Spleen (tissue), 7 donors: ENCODE results near the gene NELL2.

Experiments used
- POLR2AphosphoS5 ChIP-seq, 3 donors: sonication (generic); formaldehyde crosslinking; IDR thresholded peaks; one replicate each; pipeline ENCODE4 v1.5.1; 2017; ENCODE audit warnings: antibody characterized with exemption in 3 of 3
- TF ChIP-seq, protein P1 (sequence below), 11 experiments: fragments of 200-600 bp in 7 of 11; fragments of 450-650 bp in 4 of 11; sonication (generic) in 4 of 11; IDR thresholded peaks in 8 of 11; conservative IDR thresholded peaks in 3 of 11; 1 replicate in 7 of 11; 2 replicates in 4 of 11; pipeline versions ENCODE4 v1.4.0 to v1.8.0; 2016 to 2021; ENCODE audit warnings: antibody characterized with exemption in 11 of 11, inconsistent platforms in 4 of 11, mild to moderate bottlenecking in 1 of 11
- donor health status: DM: no; HTN: no; CAD: no; lungs with moderate emphysema.
- donor health status: DM: no; HTN: no; CAD: no.
- donor health status: DM: no; HTN: no; CAD: no.

DNA sequence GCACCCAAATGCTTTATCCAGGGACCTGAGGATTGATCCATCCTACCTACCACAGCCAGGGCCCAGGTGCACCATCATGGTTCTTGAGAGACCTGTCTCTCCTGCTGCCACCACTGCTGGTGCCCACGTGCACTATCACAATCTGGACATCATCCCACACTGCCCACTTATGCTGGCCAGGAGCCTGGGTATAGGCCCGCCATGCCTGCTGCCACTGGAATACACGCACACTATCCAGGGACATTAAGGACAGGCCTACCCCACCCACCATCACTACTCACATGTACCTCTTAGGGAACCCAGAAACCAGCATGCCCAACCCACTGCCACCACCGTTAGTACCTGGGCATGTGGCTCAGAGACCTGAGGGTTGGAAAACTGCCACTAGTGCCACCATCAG lies 207.7 kb downstream of the NELL2 start:
- TF ChIP-seq, protein P1, sequence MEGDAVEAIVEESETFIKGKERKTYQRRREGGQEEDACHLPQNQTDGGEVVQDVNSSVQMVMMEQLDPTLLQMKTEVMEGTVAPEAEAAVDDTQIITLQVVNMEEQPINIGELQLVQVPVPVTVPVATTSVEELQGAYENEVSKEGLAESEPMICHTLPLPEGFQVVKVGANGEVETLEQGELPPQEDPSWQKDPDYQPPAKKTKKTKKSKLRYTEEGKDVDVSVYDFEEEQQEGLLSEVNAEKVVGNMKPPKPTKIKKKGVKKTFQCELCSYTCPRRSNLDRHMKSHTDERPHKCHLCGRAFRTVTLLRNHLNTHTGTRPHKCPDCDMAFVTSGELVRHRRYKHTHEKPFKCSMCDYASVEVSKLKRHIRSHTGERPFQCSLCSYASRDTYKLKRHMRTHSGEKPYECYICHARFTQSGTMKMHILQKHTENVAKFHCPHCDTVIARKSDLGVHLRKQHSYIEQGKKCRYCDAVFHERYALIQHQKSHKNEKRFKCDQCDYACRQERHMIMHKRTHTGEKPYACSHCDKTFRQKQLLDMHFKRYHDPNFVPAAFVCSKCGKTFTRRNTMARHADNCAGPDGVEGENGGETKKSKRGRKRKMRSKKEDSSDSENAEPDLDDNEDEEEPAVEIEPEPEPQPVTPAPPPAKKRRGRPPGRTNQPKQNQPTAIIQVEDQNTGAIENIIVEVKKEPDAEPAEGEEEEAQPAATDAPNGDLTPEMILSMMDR (IDR thresholded peaks at IDR 0.05 in 8 of 11, conservative IDR thresholded peaks at IDR 0.05 in 3 of 11), result no peak
- no peak for TF ChIP-seq POLR2AphosphoS5 (IDR thresholded peaks at IDR 0.05)
